Measurements from ENCODE around the gene CIRBP. TPM values are rescaled to one million over a fixed set of nuclear protein-coding genes. Genes with fewer than 3 reads are reported as not detected.

CIRBP gene
- total and polyA plus RNA-seq, 2 of the 13 experiments (the other 11 are each of a cell fraction or from before 2014, with no cell fraction given), result 133 to 140 TPM

- ChIA-PET POLR2A (interaction anchor here (1.1 kb wide), 1 partner anchor 52 kb away, joined by 3 read pairs; no protein-coding TSS in a partner anchor), CTCF (ENCODE audit: low intra/inter-chr PET ratio, low total read pairs) (no interaction called here)
- intact Hi-C loops (cut with micrococcal nuclease; ENCODE audit: unreplicated experiment), result no loop called here
- no peak overlapping the region for H3K9ac ChIP-seq (ENCODE audit: insufficient read depth, low read depth, low read length)
- 0% methylated on average over 4 of the region's 9 CpGs for WGBS (ENCODE audit: low lambda C conversion rate)
- H3K79me2 ChIP-seq (ENCODE audit: insufficient read depth, low read length), result no peaks in the 10 kb centered on the region
- no TSS peak for BruUV-seq (replicated peaks)
- peak overlapping the region; percentile 55 for H3K4me2 ChIP-seq (ENCODE audit: low read depth, low read length)
- no peaks in the 10 kb centered on the region for H3K36me3 ChIP-seq (replicated peaks in 1 of 2; ENCODE audit: control insufficient read depth in 1 of 2, insufficient read depth in 2 of 2, low read length in 2 of 2)
- no peak for DNase-seq (ENCODE audit: low spot score)
- no peak for FAIRE-seq
- H4K20me1 ChIP-seq (ENCODE audit: insufficient read depth, low read length), result no peaks in the 10 kb centered on the region
- no peaks in the 10 kb centered on the region for H3K9me3 ChIP-seq (ENCODE audit: low read length)
- H3K27me3 ChIP-seq (ENCODE audit: control insufficient read depth in 1 of 2, insufficient read depth in 2 of 2, low read length in 2 of 2), result peaks cover 5 to 24% of the 10 kb centered on the region in 2 experiments; a peak in 4 of 5 replicates
- no peak overlapping the region for H2AFZ ChIP-seq (ENCODE audit: low read length)
- H3K4me1 ChIP-seq (ENCODE audit: insufficient read depth, low read length), result peaks cover 68% of the 10 kb centered on the region
- in situ Hi-C loops (cut with HindIII; ENCODE audit: extremely low pct_ligation_motif_present, low pct_unique_long_range_greater_than_20kb), result no loop called here
- ATAC-seq, result peak; percentile 48
- peak overlapping the region in 1 of 3 experiments; percentile 25; a peak in 1 of 6 replicates for H3K4me3 ChIP-seq (replicated peaks in 1 of 3; ENCODE audit: insufficient read depth in 1 of 3, low read depth in 2 of 3, low read length in 3 of 3)
- no peak overlapping the region for H3K27ac ChIP-seq (ENCODE audit: extremely low read length, insufficient read depth, low read length)
- TF ChIP-seq ADNP (CRISPR knock-in tag; IDR thresholded peaks at IDR 0.05) (no peak), ZNF230 (CRISPR knock-in tag; IDR thresholded peaks at IDR 0.05) (no peak), E2F5 (CRISPR knock-in tag; conservative IDR thresholded peaks at IDR 0.05) (no peak), ZNF335 (CRISPR knock-in tag; IDR thresholded peaks at IDR 0.05) (no peak), SNAPC5 (CRISPR knock-in tag; IDR thresholded peaks at IDR 0.05; ENCODE audit: borderline replicate concordance) (no peak), DBP (CRISPR knock-in tag; IDR thresholded peaks at IDR 0.05; ENCODE audit: not compliant biosample characterization) (no peak), HNF4A (CRISPR knock-in tag; IDR thresholded peaks at IDR 0.05) (peak; percentile 51), ZFP41 (CRISPR knock-in tag; IDR thresholded peaks at IDR 0.05; ENCODE audit: borderline replicate concordance) (no peak), AGO2 (optimal IDR thresholded peaks at IDR 0.05; ENCODE audit: low read depth, low read length) (peak; percentile 20), ZSCAN21 (CRISPR knock-in tag; IDR thresholded peaks at IDR 0.05; ENCODE audit: borderline replicate concordance) (no peak), ZNF567 (CRISPR knock-in tag; IDR thresholded peaks at IDR 0.05; ENCODE audit: borderline replicate concordance) (no peak), RAD51 (IDR thresholded peaks at IDR 0.05; ENCODE audit: borderline replicate concordance) (no peak), EED (CRISPR knock-in tag; IDR thresholded peaks at IDR 0.05) (no peak), ZNF44 (CRISPR knock-in tag; IDR thresholded peaks at IDR 0.05) (no peak), TRIM24 (CRISPR knock-in tag; IDR thresholded peaks at IDR 0.05) (no peak), ZNF101 (CRISPR knock-in tag; IDR thresholded peaks at IDR 0.05; ENCODE audit: borderline replicate concordance, low read depth) (no peak), SP1 (IDR thresholded peaks at IDR 0.05) (no peak), SP1 (CRISPR knock-in tag; IDR thresholded peaks at IDR 0.05) (no peak), CENPT (CRISPR knock-in tag; IDR thresholded peaks at IDR 0.05; ENCODE audit: low read depth) (no peak), IRF9 (CRISPR knock-in tag; IDR thresholded peaks at IDR 0.05; ENCODE audit: borderline replicate concordance) (no peak)
Observed at GRCh38 chr19:1321539-1321938, 52.4 kb downstream of the CIRBP start.

All from HepG2 (cell line).